ENCODE measurements around the gene INPP4B. TPM values are rescaled to one million over a fixed set of nuclear protein-coding genes. Genes with fewer than 3 reads are reported as not detected.

INPP4B gene
- total and polyA plus RNA-seq, 2 donors, result 2.3 to 7.8 TPM

- 96% methylated on average over 4 of the region's 4 CpGs for WGBS
- H3K27me3 ChIP-seq (ENCODE audit: control insufficient read depth in 2 of 2, insufficient read depth in 1 of 2, low read length in 1 of 2), result no peaks in the 10 kb centered on the region
- H3K27ac ChIP-seq (ENCODE audit: low read depth in 1 of 2, low read length in 1 of 2), result no peak overlapping the region
- DNase-seq (ENCODE audit: low read depth in 6 of 9, low spot score in 9 of 9), result no peak
- no peaks in the 10 kb centered on the region for H3K4me1 ChIP-seq (ENCODE audit: control insufficient read depth in 2 of 2, insufficient read depth in 2 of 2, low read length in 2 of 2)
- no peaks in the 10 kb centered on the region for H3K9me3 ChIP-seq (ENCODE audit: control insufficient read depth in 2 of 2, insufficient read depth in 1 of 2, low read length in 1 of 2)
- no peaks in the 10 kb centered on the region for H3K36me3 ChIP-seq (ENCODE audit: control insufficient read depth in 2 of 2, insufficient read depth in 2 of 2, low read length in 1 of 2)
- H3K4me3 ChIP-seq (ENCODE audit: low read length in 2 of 2), result no peak overlapping the region
Observed at GRCh38 chr4:142777045-142777743, 68.9 kb downstream of the INPP4B start.

DNA sequence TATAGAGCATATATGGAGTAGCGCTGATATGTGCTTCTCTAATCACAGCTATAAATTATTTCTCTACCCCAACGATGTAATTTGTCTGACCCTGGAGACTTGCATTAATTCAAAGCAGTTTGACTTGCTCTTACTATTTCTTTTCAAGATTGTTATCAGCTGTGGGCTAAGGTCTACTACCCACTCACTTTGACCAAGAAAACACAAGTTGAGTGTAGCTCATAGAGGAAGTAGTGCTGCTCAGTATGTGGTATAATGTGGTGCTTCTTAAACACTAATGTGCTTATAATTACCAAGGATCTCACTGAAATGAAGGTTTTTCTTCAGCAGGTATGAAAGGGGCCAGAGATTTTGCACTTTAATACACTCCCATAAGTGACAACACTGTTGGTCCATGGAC is 70.1 kb downstream of the INPP4B start:
- WGBS, result 60% methylated on average over 2 of the region's 2 CpGs

DNA sequence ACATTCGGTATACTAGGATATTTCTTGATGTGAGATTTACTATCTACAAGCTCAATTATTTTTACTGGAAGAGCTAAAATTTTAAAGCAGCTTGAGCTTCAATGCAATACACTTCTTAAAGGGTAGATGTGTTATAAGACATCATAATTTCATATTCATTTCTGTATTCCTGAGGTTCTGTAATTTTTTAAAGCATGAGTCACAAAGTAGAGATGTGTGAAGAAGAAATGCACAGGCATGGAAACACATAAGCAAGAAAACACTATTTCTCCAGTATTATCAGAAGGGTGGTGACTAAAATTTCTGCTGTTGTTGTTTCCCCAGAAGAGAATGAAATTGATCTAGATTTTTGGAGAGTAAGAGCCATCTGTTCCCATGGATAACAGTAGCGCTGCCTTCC is 72.6 kb downstream of the INPP4B start:
- WGBS, result 96% methylated on average over 2 of the region's 2 CpGs
- Histone ChIP-seq H3K4me3 (ENCODE audit: low read length in 2 of 2) (no peak overlapping the region), H3K27ac (ENCODE audit: low read depth in 1 of 2, low read length in 1 of 2) (no peak overlapping the region), H3K36me3 (ENCODE audit: control insufficient read depth in 2 of 2, insufficient read depth in 2 of 2, low read length in 1 of 2) (no peaks in the 10 kb centered on the region), H3K9me3 (ENCODE audit: control insufficient read depth in 2 of 2, insufficient read depth in 1 of 2, low read length in 1 of 2) (no peaks in the 10 kb centered on the region), H3K4me1 (ENCODE audit: control insufficient read depth in 2 of 2, insufficient read depth in 2 of 2, low read length in 2 of 2) (no peaks in the 10 kb centered on the region), H3K27me3 (ENCODE audit: control insufficient read depth in 2 of 2, insufficient read depth in 1 of 2, low read length in 1 of 2) (no peaks in the 10 kb centered on the region)
- DNase-seq (ENCODE audit: low read depth in 6 of 9, low spot score in 9 of 9), result no peak

More for the DNA sequence above, 70.1 kb downstream of the INPP4B start:
- Histone ChIP-seq H3K36me3 (ENCODE audit: control insufficient read depth in 2 of 2, insufficient read depth in 2 of 2, low read length in 1 of 2) (no peaks in the 10 kb centered on the region), H3K27ac (ENCODE audit: low read depth in 1 of 2, low read length in 1 of 2) (no peak overlapping the region), H3K9me3 (ENCODE audit: control insufficient read depth in 2 of 2, insufficient read depth in 1 of 2, low read length in 1 of 2) (no peaks in the 10 kb centered on the region), H3K4me3 (ENCODE audit: low read length in 2 of 2) (no peak overlapping the region), H3K27me3 (ENCODE audit: control insufficient read depth in 2 of 2, insufficient read depth in 1 of 2, low read length in 1 of 2) (no peaks in the 10 kb centered on the region), H3K4me1 (ENCODE audit: control insufficient read depth in 2 of 2, insufficient read depth in 2 of 2, low read length in 2 of 2) (no peaks in the 10 kb centered on the region)
- no peak for DNase-seq (ENCODE audit: low read depth in 6 of 9, low spot score in 9 of 9)

GRCh38 chr4:142762280-142762679 is 83.8 kb downstream of the INPP4B start:
- H3K36me3 ChIP-seq (ENCODE audit: control insufficient read depth in 2 of 2, insufficient read depth in 2 of 2, low read length in 1 of 2), result no peaks in the 10 kb centered on the region
- H3K27me3 ChIP-seq (ENCODE audit: control insufficient read depth in 2 of 2, insufficient read depth in 1 of 2, low read length in 1 of 2), result no peaks in the 10 kb centered on the region
- WGBS, result 97% methylated on average over 2 of the region's 2 CpGs
- no peak overlapping the region for H3K4me3 ChIP-seq (ENCODE audit: low read length in 2 of 2)
- no peaks in the 10 kb centered on the region for H3K4me1 ChIP-seq (ENCODE audit: control insufficient read depth in 2 of 2, insufficient read depth in 2 of 2, low read length in 2 of 2)
- no peak overlapping the region for H3K27ac ChIP-seq (ENCODE audit: low read depth in 1 of 2, low read length in 1 of 2)
- DNase-seq (ENCODE audit: low read depth in 6 of 9, low spot score in 9 of 9), result no peak
- H3K9me3 ChIP-seq (ENCODE audit: control insufficient read depth in 2 of 2, insufficient read depth in 1 of 2, low read length in 1 of 2), result no peaks in the 10 kb centered on the region

- Histone ChIP-seq H3K27me3 (ENCODE audit: control insufficient read depth in 2 of 2, insufficient read depth in 1 of 2, low read length in 1 of 2) (no peaks in the 10 kb centered on the region), H3K9me3 (ENCODE audit: control insufficient read depth in 2 of 2, insufficient read depth in 1 of 2, low read length in 1 of 2) (no peaks in the 10 kb centered on the region), H3K4me1 (ENCODE audit: control insufficient read depth in 2 of 2, insufficient read depth in 2 of 2, low read length in 2 of 2) (no peaks in the 10 kb centered on the region), H3K36me3 (ENCODE audit: control insufficient read depth in 2 of 2, insufficient read depth in 2 of 2, low read length in 1 of 2) (no peaks in the 10 kb centered on the region), H3K4me3 (ENCODE audit: low read length in 2 of 2) (no peak overlapping the region), H3K27ac (ENCODE audit: low read depth in 1 of 2, low read length in 1 of 2) (no peak overlapping the region)
- no peak for DNase-seq (ENCODE audit: low read depth in 6 of 9, low spot score in 9 of 9)
- 95% methylated on average over 6 of the region's 6 CpGs for WGBS
Observed at GRCh38 chr4:142752202-142752786, 93.8 kb downstream of the INPP4B start.

- Histone ChIP-seq H3K4me1 (ENCODE audit: control insufficient read depth in 2 of 2, insufficient read depth in 2 of 2, low read length in 2 of 2) (no peaks in the 10 kb centered on the region), H3K36me3 (ENCODE audit: control insufficient read depth in 2 of 2, insufficient read depth in 2 of 2, low read length in 1 of 2) (no peaks in the 10 kb centered on the region), H3K4me3 (ENCODE audit: low read length in 2 of 2) (no peak overlapping the region), H3K27ac (ENCODE audit: low read depth in 1 of 2, low read length in 1 of 2) (no peak overlapping the region), H3K27me3 (ENCODE audit: control insufficient read depth in 2 of 2, insufficient read depth in 1 of 2, low read length in 1 of 2) (no peaks in the 10 kb centered on the region), H3K9me3 (ENCODE audit: control insufficient read depth in 2 of 2, insufficient read depth in 1 of 2, low read length in 1 of 2) (no peaks in the 10 kb centered on the region)
- DNase-seq (ENCODE audit: low read depth in 6 of 9, low spot score in 9 of 9), result no peak
Observed at GRCh38 chr4:142743121-142743825, 102.8 kb downstream of the INPP4B start.

DNA sequence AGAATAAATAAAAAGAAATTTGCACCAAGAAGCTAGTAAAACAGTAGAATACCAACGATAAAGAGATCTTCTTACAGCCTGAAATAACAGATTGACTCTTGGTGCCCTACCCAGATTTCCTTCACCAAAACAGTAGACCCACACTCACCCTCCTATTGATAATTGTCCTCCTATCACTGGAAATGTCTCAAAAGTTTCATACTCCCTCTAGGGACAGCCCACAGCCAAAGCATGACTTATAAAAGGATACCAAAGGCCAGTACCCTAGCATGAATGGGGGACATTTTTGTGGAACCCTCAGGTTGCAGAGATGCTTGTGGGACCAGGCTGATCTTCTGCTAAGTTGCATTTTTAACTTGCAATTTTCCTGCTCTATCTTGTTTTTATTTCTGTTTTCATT is 104.1 kb downstream of the INPP4B start:
- 96% methylated on average over 1 of the region's 1 CpG for WGBS
- DNase-seq (ENCODE audit: low read depth in 6 of 9, low spot score in 9 of 9), result no peak
- no peaks in the 10 kb centered on the region for H3K27me3 ChIP-seq (ENCODE audit: control insufficient read depth in 2 of 2, insufficient read depth in 1 of 2, low read length in 1 of 2)
- no peak overlapping the region for H3K4me3 ChIP-seq (ENCODE audit: low read length in 2 of 2)
- no peaks in the 10 kb centered on the region for H3K4me1 ChIP-seq (ENCODE audit: control insufficient read depth in 2 of 2, insufficient read depth in 2 of 2, low read length in 2 of 2)
- no peaks in the 10 kb centered on the region for H3K9me3 ChIP-seq (ENCODE audit: control insufficient read depth in 2 of 2, insufficient read depth in 1 of 2, low read length in 1 of 2)
- H3K27ac ChIP-seq (ENCODE audit: low read depth in 1 of 2, low read length in 1 of 2), result no peak overlapping the region
- no peaks in the 10 kb centered on the region for H3K36me3 ChIP-seq (ENCODE audit: control insufficient read depth in 2 of 2, insufficient read depth in 2 of 2, low read length in 1 of 2)

GRCh38 chr4:142728233-142728632 is 117.9 kb downstream of the INPP4B start:
- Histone ChIP-seq H3K4me3 (ENCODE audit: low read length in 2 of 2) (no peak overlapping the region), H3K27ac (ENCODE audit: low read depth in 1 of 2, low read length in 1 of 2) (no peak overlapping the region), H3K27me3 (ENCODE audit: control insufficient read depth in 2 of 2, insufficient read depth in 1 of 2, low read length in 1 of 2) (no peaks in the 10 kb centered on the region), H3K36me3 (ENCODE audit: control insufficient read depth in 2 of 2, insufficient read depth in 2 of 2, low read length in 1 of 2) (no peaks in the 10 kb centered on the region), H3K9me3 (ENCODE audit: control insufficient read depth in 2 of 2, insufficient read depth in 1 of 2, low read length in 1 of 2) (no peaks in the 10 kb centered on the region), H3K4me1 (ENCODE audit: control insufficient read depth in 2 of 2, insufficient read depth in 2 of 2, low read length in 2 of 2) (peaks cover 19 to 27% of the 10 kb centered on the region in 2 donors)
- no peak for DNase-seq (ENCODE audit: low read depth in 6 of 9, low spot score in 9 of 9)
- 52% methylated on average over 2 of the region's 2 CpGs for WGBS

- Histone ChIP-seq H3K27me3 (ENCODE audit: control insufficient read depth in 2 of 2, insufficient read depth in 1 of 2, low read length in 1 of 2) (no peaks in the 10 kb centered on the region), H3K4me1 (ENCODE audit: control insufficient read depth in 2 of 2, insufficient read depth in 2 of 2, low read length in 2 of 2) (peaks cover 19 to 27% of the 10 kb centered on the region in 2 donors), H3K27ac (ENCODE audit: low read depth in 1 of 2, low read length in 1 of 2) (peak overlapping the region in 1 of 2 donors; percentile 68), H3K36me3 (ENCODE audit: control insufficient read depth in 2 of 2, insufficient read depth in 2 of 2, low read length in 1 of 2) (no peaks in the 10 kb centered on the region), H3K9me3 (ENCODE audit: control insufficient read depth in 2 of 2, insufficient read depth in 1 of 2, low read length in 1 of 2) (no peaks in the 10 kb centered on the region), H3K4me3 (ENCODE audit: low read length in 2 of 2) (no peak overlapping the region)
- 6% methylated on average over 3 of the region's 3 CpGs for WGBS
- peak in 5 of 9 donors; percentile 46 to 79 (median 47) for DNase-seq (ENCODE audit: low read depth in 6 of 9, low spot score in 9 of 9)
Observed at GRCh38 chr4:142727149-142727548, 119.0 kb downstream of the INPP4B start.
